Activated CD8-positive, alpha-beta memory T cell treated with anti-CD3 and anti-CD28 coated beads, Interleukin-2, amount 50 U/mL, for 4 hours (primary cell): ENCODE results near the gene RRP15.

Source experiments
- DNase-seq: peaks from one replicate; pipeline ENCODE4 v3.0.0-alpha.2; 2020

RRP15 gene

GRCh38 chr1:218364028-218364710, 79.1 kb downstream of the RRP15 start:
- DNase-seq: no peak

- no peak for DNase-seq
Measured at GRCh38 chr1:218365226-218365999, 80.3 kb downstream of the RRP15 start.

- DNase-seq: no peak
Measured at GRCh38 chr1:218366322-218367052, 81.4 kb downstream of the RRP15 start.

GRCh38 chr1:218367118-218367517, 82.0 kb downstream of the RRP15 start:
- no peak for DNase-seq

GRCh38 chr1:218368686-218369085, 83.6 kb downstream of the RRP15 start:
- DNase-seq: no peak

GRCh38 chr1:218369688-218370511, 84.8 kb downstream of the RRP15 start:
- DNase-seq: no peak

- no peak for DNase-seq
Measured at GRCh38 chr1:218371927-218372672, 87.0 kb downstream of the RRP15 start.

GRCh38 chr1:218374401-218375353, 89.6 kb downstream of the RRP15 start:
- DNase-seq: no peak

GRCh38 chr1:218376722-218377121, 91.6 kb downstream of the RRP15 start:
- no peak for DNase-seq

GRCh38 chr1:218377143-218377660, 92.1 kb downstream of the RRP15 start:
- peak; percentile 56 for DNase-seq

GRCh38 chr1:218380125-218380977, 95.3 kb downstream of the RRP15 start:
- no peak for DNase-seq

GRCh38 chr1:218382261-218382660, 97.2 kb downstream of the RRP15 start:
- no peak for DNase-seq

GRCh38 chr1:218383051-218383450, 98.0 kb downstream of the RRP15 start:
- DNase-seq: no peak

GRCh38 chr1:218383681-218384080, 98.6 kb downstream of the RRP15 start:
- DNase-seq: no peak

GRCh38 chr1:218384581-218384993, 99.5 kb downstream of the RRP15 start:
- no peak for DNase-seq
